CD8-positive, alpha-beta memory T cell (primary cell): Measurements from ENCODE around the gene MAP7. TPM values are rescaled to one million over a fixed set of nuclear protein-coding genes. Genes with fewer than 3 reads are reported as not detected.

Experiments
- CTCF ChIA-PET: fragments of 350-600 bp; sonication (Branson Sonifier 250); formaldehyde crosslinking; loops from one replicate; lab custom pipeline; 2021; ENCODE audit warnings: antibody characterized with exemption; lab: Charles Lee
- POLR2A ChIA-PET: fragments of 350-600 bp; sonication (Branson Sonifier 250); formaldehyde crosslinking; loops from one replicate; lab custom pipeline; 2021; ENCODE audit warnings: antibody characterized with exemption; lab: Charles Lee
- DNase-seq, 5 donors: peaks; one replicate each; pipeline versions ENCODE4 v3.0.0 to v3.0.0-alpha.2; 2020 to 2022; ENCODE audit warnings: mixed read lengths in 1 of 5
- H3K27ac ChIP-seq: one replicate; pipeline ENCODE4 v1.7.0; 2013; ENCODE audit warnings: low read depth, mild to moderate bottlenecking, low read length, moderate library complexity
- H3K27me3 ChIP-seq: 2 replicates; pipeline ENCODE4 v1.7.0; 2013; ENCODE audit warnings: low read length, mild to moderate bottlenecking; ENCODE audit not compliant: insufficient read depth, poor library complexity, severe bottlenecking
- H3K36me3 ChIP-seq: 2 replicates; pipeline ENCODE4 v1.7.0; 2013; ENCODE audit warnings: mild to moderate bottlenecking, low read length, moderate library complexity; ENCODE audit not compliant: insufficient read depth
- H3K4me1 ChIP-seq: 2 replicates; pipeline ENCODE4 v1.7.0; 2013; ENCODE audit warnings: mild to moderate bottlenecking, low read length, moderate library complexity; ENCODE audit not compliant: insufficient read depth
- H3K4me3 ChIP-seq: 2 replicates; pipeline ENCODE4 v1.7.0; 2013; ENCODE audit warnings: mild to moderate bottlenecking, low read length
- H3K9me3 ChIP-seq: 2 replicates; pipeline ENCODE4 v1.7.0; 2013; ENCODE audit warnings: mild to moderate bottlenecking, low read length
- H3K27ac Mint-ChIP-seq, 8 donors: one replicate each; pipeline ENCODE4 v1.8.0; 2020 to 2021; ENCODE audit warnings: mixed read lengths in 8 of 8, mild to moderate bottlenecking in 6 of 8, inconsistent platforms in 3 of 8, moderate library complexity in 3 of 8
- H3K27me3 Mint-ChIP-seq, 2 donors: one replicate each; pipeline ENCODE4 v1.8.0; 2020 to 2021; ENCODE audit warnings: mixed read lengths in 2 of 2, mild to moderate bottlenecking in 1 of 2, moderate library complexity in 1 of 2
- H3K36me3 Mint-ChIP-seq, 3 donors: one replicate each; pipeline ENCODE4 v1.8.0; 2020 to 2021; ENCODE audit warnings: mixed read lengths in 3 of 3, inconsistent platforms in 1 of 3, mild to moderate bottlenecking in 1 of 3
- H3K4me1 Mint-ChIP-seq, 3 donors: one replicate each; pipeline ENCODE4 v1.8.0; 2020 to 2021; ENCODE audit warnings: mixed read lengths in 3 of 3, inconsistent platforms in 1 of 3, mild to moderate bottlenecking in 1 of 3
- H3K4me3 Mint-ChIP-seq, 7 donors: one replicate each; pipeline ENCODE4 v1.8.0; 2020 to 2021; ENCODE audit warnings: mixed read lengths in 7 of 7, mild to moderate bottlenecking in 6 of 7, moderate library complexity in 4 of 7, inconsistent platforms in 2 of 7
- H3K9me3 Mint-ChIP-seq, 5 donors: one replicate each; pipeline ENCODE4 v1.8.0; 2020 to 2022; ENCODE audit warnings: mixed read lengths in 5 of 5, mild to moderate bottlenecking in 3 of 5, moderate library complexity in 2 of 5, inconsistent platforms in 1 of 5
- polyA plus RNA-seq: library from polyadenylated mRNA; unstranded; fragments of 300-500 nt; fragmentation: Illumina TruSeq; gene quantifications from one replicate; pipeline ENCODE4 v1.2.3, GENCODE V29; 2021
- total RNA-seq, 2 experiments: library from RNA; stranded (reverse); gene quantifications; one replicate each; pipeline ENCODE4 v1.2.3, GENCODE V29; 2021

The MAP7 gene
- total and polyA plus RNA-seq, 3 experiments from 2014 or later = 0.50 to 0.52 (median 0.51) TPM

DNA sequence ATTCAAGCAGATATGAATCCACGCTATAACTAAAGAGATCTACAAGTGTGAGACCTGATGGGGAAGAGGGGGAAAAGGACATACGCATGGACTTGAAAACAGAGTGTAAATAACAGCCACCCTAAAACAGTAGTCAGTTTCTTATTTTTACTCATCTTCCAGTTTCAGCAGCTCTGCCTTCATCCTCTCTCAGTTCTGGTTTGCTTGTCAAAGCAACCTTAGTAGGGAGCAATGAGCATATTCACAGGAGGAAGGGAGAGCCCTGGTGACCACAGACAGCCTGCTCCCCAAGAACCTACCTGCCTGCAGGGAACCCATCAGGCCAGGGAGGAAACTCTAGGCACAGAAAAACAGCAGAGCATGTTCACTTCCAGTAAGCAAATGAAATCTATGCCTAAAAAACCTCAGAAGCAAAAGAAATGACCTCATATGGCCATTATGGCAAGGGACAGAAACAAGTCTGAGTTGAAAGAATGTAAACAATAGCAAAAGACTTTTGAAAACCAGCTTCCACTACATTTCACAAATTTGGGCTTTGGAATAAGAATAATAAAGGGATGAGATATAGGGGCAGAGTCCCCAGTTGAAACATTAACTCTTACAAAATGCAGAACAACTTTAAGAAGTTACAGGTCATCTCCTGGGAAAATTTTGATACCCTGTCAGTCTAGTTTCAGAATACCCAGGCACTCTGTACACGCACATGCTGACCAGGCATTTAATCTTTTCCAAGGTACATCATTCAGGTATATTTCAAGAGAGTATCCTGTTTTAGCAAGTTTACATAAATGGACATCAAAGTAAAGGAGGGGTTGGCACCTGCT, 139.8 kb downstream of the MAP7 start:
- Mint-ChIP-seq H3K27me3 (peaks cover 2 to 32% of the 10 kb centered on the region in 2 donors), H3K9me3 (no peaks in the 10 kb centered on the region), H3K4me3 (no peak overlapping the region), H3K4me1 (no peaks in the 10 kb centered on the region), H3K27ac (no peak overlapping the region), H3K36me3 (peaks cover 0 to 1% (median 0%) of the 10 kb centered on the region in 3 donors)
- H3K4me3 ChIP-seq = no peak overlapping the region
- ChIA-PET POLR2A (no interaction called here), CTCF (no interaction called here)
- H3K27me3 ChIP-seq = no peaks in the 10 kb centered on the region
- no peak for DNase-seq
- H3K27ac ChIP-seq = no peak overlapping the region
- H3K36me3 ChIP-seq = no peaks in the 10 kb centered on the region
- H3K4me1 ChIP-seq = no peaks in the 10 kb centered on the region
- H3K9me3 ChIP-seq = no peaks in the 10 kb centered on the region

- ChIA-PET CTCF (no interaction called here), POLR2A (no interaction called here)
- H3K27ac Mint-ChIP-seq = no peak overlapping the region
- H3K4me3 ChIP-seq = no peak overlapping the region
- H3K4me1 ChIP-seq = no peaks in the 10 kb centered on the region
- no peaks in the 10 kb centered on the region for H3K27me3 ChIP-seq
- no peak overlapping the region for H3K27ac ChIP-seq
- H3K36me3 ChIP-seq = no peaks in the 10 kb centered on the region
- H3K27me3 Mint-ChIP-seq = peaks cover 2 to 36% of the 10 kb centered on the region in 2 donors
- H3K4me3 Mint-ChIP-seq = no peak overlapping the region
- no peaks in the 10 kb centered on the region for H3K9me3 Mint-ChIP-seq
- no peaks in the 10 kb centered on the region for H3K9me3 ChIP-seq
- H3K4me1 Mint-ChIP-seq = no peaks in the 10 kb centered on the region
- DNase-seq = no peak
- H3K36me3 Mint-ChIP-seq = peaks cover 0 to 1% (median 0%) of the 10 kb centered on the region in 3 donors
Measured at GRCh38 chr6:136409597-136409996, 140.6 kb downstream of the MAP7 start.

GRCh38 chr6:136408204-136408603, 142.0 kb downstream of the MAP7 start:
- H3K9me3 ChIP-seq = no peaks in the 10 kb centered on the region

DNA sequence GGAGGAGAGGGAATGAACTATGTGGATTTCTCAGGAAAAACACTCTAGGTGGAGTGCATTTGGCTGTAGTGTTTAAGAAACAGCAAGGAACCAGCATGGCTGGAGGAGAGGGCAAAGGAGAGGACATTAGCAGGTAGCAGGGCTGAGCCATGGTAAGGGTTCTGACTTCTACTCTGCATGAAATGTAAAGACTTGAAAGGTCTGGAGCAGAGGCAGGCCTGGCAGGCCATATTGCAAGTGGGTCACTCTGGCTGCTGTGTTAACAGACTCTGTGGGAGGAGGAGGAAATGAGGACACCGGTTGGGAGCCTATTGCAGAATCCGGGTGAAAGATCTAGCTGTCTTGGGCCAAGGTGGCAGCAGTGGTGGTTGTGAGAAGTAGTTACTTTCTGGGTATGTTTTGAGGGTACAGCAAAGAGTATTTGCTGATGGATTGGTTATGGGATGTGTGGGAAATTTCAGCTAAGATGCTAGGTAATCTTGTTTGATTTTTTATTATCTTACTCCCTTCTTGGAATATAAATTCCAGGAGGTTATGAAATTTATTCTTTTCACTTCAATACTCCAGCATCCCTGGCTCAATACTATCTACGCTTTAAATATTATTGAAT, 144.7 kb downstream of the MAP7 start:
- POLR2A ChIA-PET = no interaction called here
- no peaks in the 10 kb centered on the region for H3K9me3 ChIP-seq
- Mint-ChIP-seq H3K27ac (no peak overlapping the region), H3K9me3 (peaks cover 0 to 3% (median 0%) of the 10 kb centered on the region in 5 donors), H3K27me3 (peaks cover 2 to 50% of the 10 kb centered on the region in 2 donors), H3K36me3 (peaks cover 0 to 4% (median 0%) of the 10 kb centered on the region in 3 donors), H3K4me3 (no peak overlapping the region), H3K4me1 (no peaks in the 10 kb centered on the region)
- no peaks in the 10 kb centered on the region for H3K4me1 ChIP-seq
- DNase-seq = no peak
- H3K27me3 ChIP-seq = no peaks in the 10 kb centered on the region
- H3K27ac ChIP-seq = no peak overlapping the region
- H3K4me3 ChIP-seq = no peak overlapping the region
- CTCF ChIA-PET = no interaction called here
- no peaks in the 10 kb centered on the region for H3K36me3 ChIP-seq

More at GRCh38 chr6:136408204-136408603, 142.0 kb downstream of the MAP7 start:
- ChIA-PET POLR2A (no interaction called here), CTCF (interaction anchor here (1.6 kb wide), 1 partner anchor 20 kb away, joined by 4 read pairs; no protein-coding TSS in a partner anchor)
- Mint-ChIP-seq H3K4me3 (no peak overlapping the region), H3K27ac (no peak overlapping the region), H3K36me3 (peaks cover 0 to 1% (median 0%) of the 10 kb centered on the region in 3 donors), H3K27me3 (peaks cover 2 to 36% of the 10 kb centered on the region in 2 donors), H3K4me1 (no peaks in the 10 kb centered on the region), H3K9me3 (no peaks in the 10 kb centered on the region)
- no peak overlapping the region for H3K4me3 ChIP-seq
- no peaks in the 10 kb centered on the region for H3K36me3 ChIP-seq
- H3K27me3 ChIP-seq = no peaks in the 10 kb centered on the region
- H3K27ac ChIP-seq = no peak overlapping the region
- H3K4me1 ChIP-seq = no peaks in the 10 kb centered on the region
- DNase-seq = no peak

DNA sequence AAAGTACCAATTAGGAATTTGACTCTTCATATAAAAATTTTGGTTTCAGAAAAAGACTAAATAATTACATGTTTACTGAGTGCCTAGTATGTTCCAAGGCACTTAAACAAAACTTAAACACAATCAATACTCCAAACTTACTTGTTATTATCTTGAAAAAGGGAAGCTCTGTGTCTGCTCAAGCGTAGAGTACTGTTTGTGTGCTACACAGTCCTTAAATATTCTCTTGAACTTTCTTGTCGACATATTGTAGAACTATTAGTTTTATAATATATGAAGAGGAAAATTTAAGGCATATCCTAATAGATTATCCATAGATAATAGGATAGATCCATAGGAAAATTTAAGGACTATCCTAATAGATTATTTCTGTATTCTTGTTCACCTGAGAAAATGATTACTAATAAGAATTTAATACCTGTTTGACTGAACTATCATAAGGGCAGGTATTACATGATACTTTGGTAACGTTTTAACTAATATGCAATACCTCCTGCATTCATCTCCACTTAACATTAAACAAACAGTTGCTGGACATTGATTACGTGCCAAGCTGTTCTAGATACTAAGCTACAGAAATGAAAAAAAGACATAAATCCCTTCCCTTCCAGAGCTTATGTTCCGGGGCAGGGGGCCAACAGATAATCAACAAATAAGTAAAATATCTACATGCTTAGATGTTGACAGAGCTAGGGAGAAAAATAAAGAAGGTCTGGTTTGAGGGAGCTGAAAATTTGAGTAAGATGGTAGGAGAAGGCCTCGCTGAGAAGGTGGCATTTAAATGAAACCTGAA, 145.4 kb downstream of the MAP7 start:
- Mint-ChIP-seq H3K27ac (no peak overlapping the region), H3K27me3 (peaks cover 2 to 46% of the 10 kb centered on the region in 2 donors), H3K9me3 (peaks cover 0 to 3% (median 0%) of the 10 kb centered on the region in 5 donors), H3K36me3 (peaks cover 0 to 4% (median 0%) of the 10 kb centered on the region in 3 donors), H3K4me3 (no peak overlapping the region), H3K4me1 (no peaks in the 10 kb centered on the region)
- H3K4me1 ChIP-seq = no peaks in the 10 kb centered on the region
- POLR2A ChIA-PET = no interaction called here
- no peak for DNase-seq
- CTCF ChIA-PET = interaction anchor here (0.7 kb wide), 1 partner anchor 1732 kb away, joined by 3 read pairs; no protein-coding TSS in a partner anchor
- H3K27me3 ChIP-seq = no peaks in the 10 kb centered on the region
- H3K4me3 ChIP-seq = no peak overlapping the region
- H3K27ac ChIP-seq = no peak overlapping the region
- no peaks in the 10 kb centered on the region for H3K36me3 ChIP-seq
- H3K9me3 ChIP-seq = no peaks in the 10 kb centered on the region

- peaks cover 0 to 3% (median 0%) of the 10 kb centered on the region in 5 donors for H3K9me3 Mint-ChIP-seq
- no peaks in the 10 kb centered on the region for H3K4me1 Mint-ChIP-seq
- H3K36me3 ChIP-seq = no peaks in the 10 kb centered on the region
- peaks cover 0 to 4% (median 0%) of the 10 kb centered on the region in 3 donors for H3K36me3 Mint-ChIP-seq
- ChIA-PET POLR2A (no interaction called here), CTCF (interaction anchor here (0.7 kb wide), 1 partner anchor 1732 kb away, joined by 3 read pairs; no protein-coding TSS in a partner anchor)
- H3K4me1 ChIP-seq = no peaks in the 10 kb centered on the region
- H3K27me3 ChIP-seq = no peaks in the 10 kb centered on the region
- H3K4me3 ChIP-seq = no peak overlapping the region
- H3K27ac ChIP-seq = no peak overlapping the region
- no peak for DNase-seq
- no peak overlapping the region for H3K4me3 Mint-ChIP-seq
- no peaks in the 10 kb centered on the region for H3K9me3 ChIP-seq
- H3K27me3 Mint-ChIP-seq = peaks cover 4 to 45% of the 10 kb centered on the region in 2 donors
- no peak overlapping the region for H3K27ac Mint-ChIP-seq
Measured at GRCh38 chr6:136404007-136404406, 146.2 kb downstream of the MAP7 start.

- POLR2A ChIA-PET = no interaction called here
- Mint-ChIP-seq H3K27me3 (peaks cover 6 to 50% of the 10 kb centered on the region in 2 donors), H3K36me3 (peaks cover 0 to 4% (median 0%) of the 10 kb centered on the region in 3 donors), H3K27ac (no peak overlapping the region), H3K4me1 (no peaks in the 10 kb centered on the region), H3K4me3 (no peak overlapping the region), H3K9me3 (peaks cover 0 to 3% (median 0%) of the 10 kb centered on the region in 5 donors)
- CTCF ChIA-PET = no interaction called here
- H3K4me3 ChIP-seq = no peak overlapping the region
- H3K4me1 ChIP-seq = no peaks in the 10 kb centered on the region
- DNase-seq = no peak
- no peaks in the 10 kb centered on the region for H3K36me3 ChIP-seq
- H3K27me3 ChIP-seq = no peaks in the 10 kb centered on the region
- H3K9me3 ChIP-seq = no peaks in the 10 kb centered on the region
- H3K27ac ChIP-seq = no peak overlapping the region
Measured at GRCh38 chr6:136403110-136403980, 146.9 kb downstream of the MAP7 start.
